GM19438 (cell line): ENCODE measurements around the gene TRIOBP.
"Not testable (repeated sequence)": the region's sequence is repeated elsewhere in the genome, so short reads cannot be mapped to it uniquely, and the experiment has no call there.

Experiments
- ATAC-seq: cut with Tn5 transposase; IDR thresholded peaks from one replicate; pipeline ENCODE4 v1.9.1; 2021; ENCODE audit warnings: low read depth; ENCODE audit not compliant: unreplicated experiment

The TRIOBP gene

GRCh38 chr22:37717746-37718305, 21.0 kb downstream of the TRIOBP start:
- not testable (repeated sequence) for ATAC-seq

GRCh38 chr22:37725551-37726240, 28.8 kb downstream of the TRIOBP start:
- no peak for ATAC-seq

GRCh38 chr22:37726241-37726887, 29.5 kb downstream of the TRIOBP start:
- no peak for ATAC-seq

GRCh38 chr22:37728620-37729019, 31.8 kb downstream of the TRIOBP start:
- ATAC-seq = no peak

GRCh38 chr22:37731804-37732471, 35.1 kb downstream of the TRIOBP start:
- no peak for ATAC-seq

- ATAC-seq = no peak
These were observed 36.1 kb downstream of the TRIOBP start for GRCh38 chr22:37732699-37733607.

- no peak for ATAC-seq
These were observed 37.0 kb downstream of the TRIOBP start for GRCh38 chr22:37733625-37734401.

- ATAC-seq = no peak
These were observed 37.5 kb downstream of the TRIOBP start for GRCh38 chr22:37734402-37734700.

GRCh38 chr22:37734964-37735451, 38.2 kb downstream of the TRIOBP start:
- ATAC-seq = no peak

GRCh38 chr22:37739035-37739434, 42.2 kb downstream of the TRIOBP start:
- ATAC-seq = no peak

GRCh38 chr22:37739611-37740049, 42.8 kb downstream of the TRIOBP start:
- ATAC-seq = no peak

- ATAC-seq = no peak
These were observed 43.8 kb downstream of the TRIOBP start for GRCh38 chr22:37740455-37741311.

GRCh38 chr22:37741312-37741795, 44.5 kb downstream of the TRIOBP start:
- no peak for ATAC-seq

- no peak for ATAC-seq
These were observed 45.7 kb downstream of the TRIOBP start for GRCh38 chr22:37742376-37743171.

- ATAC-seq = no peak
These were observed 47.7 kb downstream of the TRIOBP start for GRCh38 chr22:37744589-37744988.

- peak; percentile 62 for ATAC-seq
These were observed 48.9 kb downstream of the TRIOBP start for GRCh38 chr22:37745548-37746365.
